HG02642 (cell line): ENCODE measurements around the gene SORBS1.

Experiments
- ATAC-seq: cut with Tn5 transposase; IDR thresholded peaks from one replicate; pipeline ENCODE4 v1.9.1; 2021; ENCODE audit warnings: mild to moderate bottlenecking; ENCODE audit not compliant: unreplicated experiment, poor library complexity

Gene SORBS1

GRCh38 chr10:95264227-95265051 is 296.7 kb downstream of the SORBS1 start:
- no peak for ATAC-seq

DNA sequence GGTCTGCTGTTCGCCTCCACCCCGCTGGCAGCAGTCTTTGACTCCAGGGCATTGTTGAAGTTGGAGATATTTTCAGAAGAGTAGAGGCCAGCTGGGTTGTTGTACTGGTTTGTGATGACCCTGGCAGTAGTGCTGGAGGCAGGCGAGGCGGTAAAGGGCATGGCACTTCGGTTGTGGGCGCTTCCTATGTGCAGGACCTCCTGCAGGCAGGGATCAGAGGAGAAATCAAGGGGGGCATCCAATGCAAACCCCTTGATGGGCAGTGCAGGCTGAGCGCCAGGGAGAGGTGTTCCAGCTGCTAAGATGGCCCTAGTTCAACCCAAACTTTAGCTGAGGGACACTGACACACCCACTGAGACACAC is 297.3 kb downstream of the SORBS1 start:
- no peak for ATAC-seq

GRCh38 chr10:95262763-95263518 is 298.2 kb downstream of the SORBS1 start:
- no peak for ATAC-seq

GRCh38 chr10:95261926-95262325 is 299.2 kb downstream of the SORBS1 start:
- ATAC-seq = no peak
